Mucosa of stomach (tissue), 1 donor: ENCODE data around the gene TMEM247.

ENCODE experiments used
- H3K27me3 ChIP-seq: one replicate; pipeline ENCODE4 v1.7.0; 2013; ENCODE audit warnings: mild to moderate bottlenecking, low read length; ENCODE audit not compliant: control insufficient read depth, insufficient read depth
- H3K36me3 ChIP-seq: one replicate; pipeline ENCODE4 v1.7.0; 2013; ENCODE audit warnings: low read length; ENCODE audit not compliant: control insufficient read depth, insufficient read depth
- H3K4me1 ChIP-seq: one replicate; pipeline ENCODE4 v1.7.0; 2013; ENCODE audit warnings: mild to moderate bottlenecking, low read length; ENCODE audit not compliant: control insufficient read depth, insufficient read depth
- H3K4me3 ChIP-seq: one replicate; pipeline ENCODE4 v1.7.0; 2013; ENCODE audit warnings: low read length
- H3K9ac ChIP-seq: one replicate; pipeline ENCODE4 v1.7.0; 2013; ENCODE audit warnings: mild to moderate bottlenecking, low read length, moderate library complexity
- H3K9me3 ChIP-seq: one replicate; pipeline ENCODE4 v1.7.0; 2013; ENCODE audit warnings: mild to moderate bottlenecking, low read length, moderate library complexity; ENCODE audit not compliant: control insufficient read depth
- donor health status: Pancreatic carcinoma.

TMEM247 gene

DNA sequence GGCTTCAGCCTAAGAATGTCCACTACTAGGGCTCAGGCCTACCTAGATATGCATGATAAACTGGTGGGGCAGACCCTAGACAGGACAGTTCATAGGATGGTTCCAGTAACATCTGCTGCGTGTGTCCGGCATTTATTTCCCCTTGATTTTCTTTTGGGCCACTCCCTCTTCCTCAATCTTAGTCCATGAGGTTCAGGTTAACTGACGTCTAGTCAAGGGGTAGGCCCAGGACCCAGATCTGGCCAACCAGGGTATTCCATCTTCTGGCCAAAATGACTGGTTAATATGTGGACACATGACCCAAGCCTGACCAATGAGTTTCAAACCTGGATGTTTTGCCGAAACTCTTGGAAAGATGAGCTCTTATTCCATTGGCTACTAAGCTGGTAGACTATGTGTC, 15.2 kb downstream of the TMEM247 start:
- H3K27me3 ChIP-seq = peaks cover 9% of the 10 kb centered on the region
- H3K36me3 ChIP-seq = no peaks in the 10 kb centered on the region
- no peak overlapping the region for H3K4me3 ChIP-seq
- no peak overlapping the region for H3K9ac ChIP-seq
- H3K4me1 ChIP-seq = no peaks in the 10 kb centered on the region
- no peaks in the 10 kb centered on the region for H3K9me3 ChIP-seq

DNA sequence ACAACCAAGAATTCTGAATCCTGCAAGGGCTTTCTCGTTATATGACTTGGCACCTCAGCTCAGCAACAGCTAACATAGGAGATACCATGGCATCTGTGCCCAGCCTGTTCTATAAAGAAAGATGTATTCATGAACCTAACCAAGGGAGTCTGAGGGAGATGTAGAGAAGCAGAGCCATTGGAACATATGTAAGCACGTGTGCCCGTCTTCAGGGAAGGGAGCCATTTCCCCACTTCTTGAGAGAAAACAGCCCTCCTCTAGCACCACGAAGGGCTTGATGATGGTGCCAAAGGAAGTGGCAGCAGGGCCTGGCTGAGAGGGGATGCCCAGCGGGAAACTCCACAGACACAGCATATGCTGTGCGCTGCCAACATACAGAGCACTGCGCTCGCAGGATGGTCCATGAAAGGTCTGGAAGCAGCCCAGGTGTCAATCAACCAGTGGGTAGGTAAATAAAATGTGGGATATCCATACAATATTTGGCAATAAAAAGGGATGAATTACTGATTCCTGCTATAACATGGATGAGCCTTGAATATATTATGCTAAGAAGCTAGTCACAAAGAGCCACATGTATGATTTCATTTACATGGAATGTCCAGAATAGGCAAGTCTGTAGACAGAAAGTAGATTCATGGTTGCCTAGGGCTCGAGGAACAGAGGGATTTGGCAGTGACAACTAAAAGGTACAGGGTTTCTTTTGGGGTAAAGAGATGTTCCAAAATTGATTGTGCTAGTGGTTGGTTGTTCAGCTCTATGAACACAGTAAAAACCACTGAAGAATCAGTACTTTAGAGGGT, 16.1 kb downstream of the TMEM247 start:
- Histone ChIP-seq H3K4me1 (no peaks in the 10 kb centered on the region), H3K4me3 (no peak overlapping the region), H3K9ac (no peak overlapping the region), H3K9me3 (no peaks in the 10 kb centered on the region), H3K36me3 (no peaks in the 10 kb centered on the region), H3K27me3 (peaks cover 9% of the 10 kb centered on the region)

DNA sequence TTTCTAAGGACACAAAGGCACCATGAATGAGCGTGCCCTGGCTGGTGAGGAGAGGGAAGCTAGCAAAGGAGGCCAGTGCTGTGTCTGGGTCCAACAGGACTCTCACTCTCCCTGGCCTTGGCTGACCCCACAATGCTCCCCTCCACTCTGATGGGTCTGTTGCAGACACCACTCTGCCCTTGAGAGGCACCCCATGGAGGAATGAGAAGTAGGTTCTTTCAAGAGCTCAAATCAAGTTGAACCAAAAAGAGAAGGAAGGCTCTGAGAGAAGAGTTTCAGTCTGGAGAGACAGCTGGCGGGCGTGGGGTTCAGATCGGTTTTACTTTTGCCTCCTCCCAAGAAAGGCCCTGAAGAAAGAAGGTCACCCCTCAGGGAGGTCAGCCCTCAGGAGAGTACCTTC, 18.4 kb downstream of the TMEM247 start:
- Histone ChIP-seq H3K9ac (no peak overlapping the region), H3K4me1 (no peaks in the 10 kb centered on the region), H3K9me3 (no peaks in the 10 kb centered on the region), H3K36me3 (no peaks in the 10 kb centered on the region), H3K4me3 (no peak overlapping the region), H3K27me3 (peaks cover 9% of the 10 kb centered on the region)

DNA sequence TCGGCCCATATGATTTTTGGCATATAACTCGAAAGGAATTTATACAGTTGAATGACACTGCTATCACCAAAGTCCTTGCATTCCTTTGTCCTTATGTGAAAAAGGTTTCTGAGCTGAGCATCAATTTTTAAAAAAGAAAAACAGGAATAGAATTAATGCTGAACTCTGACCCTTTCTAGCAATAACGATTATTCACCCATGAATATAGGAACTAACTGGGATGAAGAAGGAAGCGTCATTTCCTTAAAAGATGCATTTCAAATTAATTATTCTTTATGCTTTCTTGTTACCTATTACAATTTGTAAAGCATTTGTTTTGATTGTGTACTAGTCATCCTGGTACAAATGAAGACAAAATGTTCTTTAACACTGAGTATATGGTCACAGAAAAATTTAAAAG, 19.3 kb downstream of the TMEM247 start:
- no peaks in the 10 kb centered on the region for H3K9me3 ChIP-seq
- no peak overlapping the region for H3K9ac ChIP-seq
- H3K27me3 ChIP-seq = peaks cover 9% of the 10 kb centered on the region
- H3K4me1 ChIP-seq = no peaks in the 10 kb centered on the region
- H3K36me3 ChIP-seq = no peaks in the 10 kb centered on the region
- H3K4me3 ChIP-seq = no peak overlapping the region

DNA sequence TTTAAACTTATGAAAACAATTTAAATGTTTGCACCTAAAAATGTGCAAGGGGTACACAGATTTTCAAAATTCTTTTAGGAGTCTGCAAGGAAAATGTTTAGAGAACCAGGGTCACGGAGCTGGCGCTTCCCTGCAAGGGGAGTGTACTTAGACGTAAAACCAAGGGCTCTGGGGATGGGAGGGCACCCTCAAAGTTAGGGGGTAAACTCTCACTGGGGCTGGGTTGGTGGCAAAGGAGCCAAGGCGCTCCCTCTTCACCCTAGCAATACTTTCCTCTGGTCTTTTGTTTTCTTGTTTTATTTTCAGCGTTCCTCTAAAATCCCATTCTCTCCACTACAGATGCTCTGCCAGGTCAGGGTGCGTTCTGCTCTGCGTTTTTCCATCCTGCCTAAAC, 20.0 kb downstream of the TMEM247 start:
- Histone ChIP-seq H3K4me1 (no peaks in the 10 kb centered on the region), H3K4me3 (no peak overlapping the region), H3K27me3 (peaks cover 9% of the 10 kb centered on the region), H3K36me3 (no peaks in the 10 kb centered on the region), H3K9me3 (no peaks in the 10 kb centered on the region), H3K9ac (no peak overlapping the region)

DNA sequence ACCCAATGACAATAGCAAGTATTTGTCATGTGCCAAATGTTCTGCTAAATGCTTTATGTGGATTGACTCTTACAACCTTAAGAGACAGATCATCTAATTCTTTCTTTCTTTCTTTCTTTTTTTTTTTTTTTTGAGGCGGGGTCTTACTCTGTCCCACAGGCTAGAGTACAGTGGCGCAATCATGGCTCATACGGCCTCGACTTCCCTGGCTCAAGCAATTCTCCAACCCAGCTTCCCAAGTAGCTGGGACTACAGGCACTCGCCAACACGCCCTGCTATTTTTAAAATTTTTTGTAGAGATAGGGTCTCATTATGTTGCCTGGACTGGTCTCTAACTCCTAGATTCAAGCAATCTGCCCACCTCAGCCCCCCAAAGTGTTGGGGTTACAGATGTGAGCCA, 21.4 kb downstream of the TMEM247 start:
- Histone ChIP-seq H3K9ac (no peak overlapping the region), H3K4me3 (no peak overlapping the region), H3K36me3 (no peaks in the 10 kb centered on the region), H3K4me1 (no peaks in the 10 kb centered on the region), H3K27me3 (peaks cover 9% of the 10 kb centered on the region), H3K9me3 (no peaks in the 10 kb centered on the region)

DNA sequence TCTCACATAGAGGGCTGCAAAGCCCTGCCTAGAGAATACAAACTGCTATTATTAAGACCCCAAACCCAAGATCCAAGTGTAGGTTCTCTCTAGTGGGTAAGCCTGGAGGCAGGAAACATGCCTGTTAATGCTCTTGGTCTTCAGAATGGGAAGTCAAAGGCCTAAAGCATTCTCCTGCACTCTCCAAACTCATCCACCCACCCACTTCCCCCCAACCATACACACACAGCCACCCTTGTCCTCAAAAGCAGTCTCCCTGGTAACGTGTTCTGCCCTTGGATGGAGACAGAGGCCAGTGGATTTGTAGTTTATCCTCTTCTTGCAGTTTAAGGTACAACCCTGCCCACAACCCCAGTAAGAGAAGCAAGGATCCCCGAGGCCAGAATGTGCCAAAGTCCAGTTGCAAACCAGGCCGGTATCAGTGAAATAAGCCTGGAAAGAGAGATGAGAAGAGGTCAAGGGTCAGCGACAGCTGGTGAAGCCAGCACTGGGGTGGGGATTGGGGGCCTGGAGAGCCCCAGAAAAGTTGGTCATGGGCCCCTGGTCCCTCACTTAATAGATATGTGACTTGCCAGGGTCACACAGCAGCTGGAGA, 23.0 kb downstream of the TMEM247 start:
- H3K9me3 ChIP-seq = no peaks in the 10 kb centered on the region
- peaks cover 12% of the 10 kb centered on the region for H3K27me3 ChIP-seq
- H3K9ac ChIP-seq = no peak overlapping the region
- no peak overlapping the region for H3K4me3 ChIP-seq
- no peaks in the 10 kb centered on the region for H3K4me1 ChIP-seq
- no peaks in the 10 kb centered on the region for H3K36me3 ChIP-seq

DNA sequence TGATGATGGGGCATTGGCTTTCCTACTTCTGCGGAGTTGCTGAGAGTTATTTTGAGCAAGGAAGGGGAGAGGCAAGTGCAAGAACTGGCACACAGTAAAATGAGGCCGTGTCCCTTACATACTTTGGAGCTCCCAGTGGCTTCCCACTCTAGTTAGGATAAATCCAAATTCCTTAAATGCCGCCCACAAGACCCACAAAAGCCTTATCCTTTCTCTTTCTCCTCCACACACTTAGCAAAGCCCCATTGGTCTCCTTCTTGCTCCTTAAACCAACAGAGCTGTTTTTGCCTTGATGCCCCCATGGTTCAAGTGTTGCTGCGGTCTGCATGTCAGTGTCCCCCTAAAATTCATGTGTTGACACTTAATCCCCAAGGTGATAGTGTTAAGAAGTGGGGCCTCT, 24.3 kb downstream of the TMEM247 start:
- Histone ChIP-seq H3K4me1 (no peaks in the 10 kb centered on the region), H3K4me3 (no peak overlapping the region), H3K27me3 (peaks cover 6% of the 10 kb centered on the region), H3K36me3 (no peaks in the 10 kb centered on the region), H3K9me3 (no peaks in the 10 kb centered on the region), H3K9ac (no peak overlapping the region)

DNA sequence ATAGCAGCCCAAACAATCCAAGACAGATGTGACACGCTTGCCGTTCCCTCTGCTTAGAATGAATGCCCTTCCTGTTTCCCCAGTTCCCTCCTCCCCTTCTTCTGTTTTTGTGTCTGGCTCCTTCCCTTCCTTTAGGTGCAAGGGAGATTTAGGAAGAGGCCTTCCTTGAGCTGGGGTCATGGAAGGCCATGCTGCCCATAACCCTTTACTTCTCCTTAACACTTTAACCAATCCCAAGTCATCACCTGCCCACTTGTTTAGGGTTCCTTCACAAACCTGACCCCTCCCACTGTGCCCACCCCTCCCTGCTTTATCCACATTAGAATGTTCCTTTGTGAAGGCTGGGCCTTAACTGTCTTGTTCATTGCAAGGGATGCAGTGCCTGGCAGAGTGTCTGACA, 24.9 kb downstream of the TMEM247 start:
- Histone ChIP-seq H3K27me3 (peaks cover 6% of the 10 kb centered on the region), H3K4me3 (no peak overlapping the region), H3K9ac (no peak overlapping the region), H3K4me1 (no peaks in the 10 kb centered on the region), H3K36me3 (no peaks in the 10 kb centered on the region), H3K9me3 (no peaks in the 10 kb centered on the region)

DNA sequence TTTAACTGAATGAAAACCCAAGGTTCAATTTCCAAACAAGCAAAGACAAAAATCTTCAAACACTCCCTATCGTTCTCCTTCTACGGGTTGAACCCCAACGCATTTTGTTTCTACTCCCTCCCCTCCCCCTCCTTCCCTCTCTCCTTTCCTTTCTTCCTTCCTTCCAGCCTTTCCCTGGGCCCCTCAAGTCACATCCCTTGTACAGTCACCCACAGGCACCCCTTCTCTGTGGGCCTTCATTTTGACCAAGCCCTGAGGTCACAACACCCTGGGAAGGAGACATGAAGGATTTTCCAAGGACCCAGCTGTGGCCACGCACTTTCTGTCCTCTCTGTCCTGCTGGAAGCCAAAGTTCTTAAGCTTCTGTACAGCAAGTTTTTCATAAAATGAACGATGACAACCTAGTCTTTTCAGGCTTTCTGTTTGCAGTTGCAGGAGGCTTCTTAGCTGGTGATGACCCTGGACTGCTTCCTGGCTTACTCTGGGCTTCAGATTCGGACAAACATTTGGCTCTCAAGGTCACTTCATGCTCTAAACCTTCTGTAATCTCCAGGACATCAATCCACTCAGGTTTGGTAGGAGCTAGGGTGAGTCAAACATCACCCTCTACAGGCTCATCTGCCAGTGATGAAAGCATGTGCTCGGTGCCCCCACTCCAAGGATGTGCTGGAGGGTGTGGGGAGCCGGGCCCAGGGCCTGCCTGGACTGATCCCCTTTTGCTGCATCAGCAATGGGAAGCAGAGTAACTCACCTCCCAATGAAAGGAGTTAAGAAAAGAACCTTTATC, 25.5 kb downstream of the TMEM247 start:
- H3K27me3 ChIP-seq = peaks cover 6% of the 10 kb centered on the region
- no peaks in the 10 kb centered on the region for H3K9me3 ChIP-seq
- no peaks in the 10 kb centered on the region for H3K4me1 ChIP-seq
- no peak overlapping the region for H3K9ac ChIP-seq
- H3K36me3 ChIP-seq = no peaks in the 10 kb centered on the region
- H3K4me3 ChIP-seq = no peak overlapping the region

DNA sequence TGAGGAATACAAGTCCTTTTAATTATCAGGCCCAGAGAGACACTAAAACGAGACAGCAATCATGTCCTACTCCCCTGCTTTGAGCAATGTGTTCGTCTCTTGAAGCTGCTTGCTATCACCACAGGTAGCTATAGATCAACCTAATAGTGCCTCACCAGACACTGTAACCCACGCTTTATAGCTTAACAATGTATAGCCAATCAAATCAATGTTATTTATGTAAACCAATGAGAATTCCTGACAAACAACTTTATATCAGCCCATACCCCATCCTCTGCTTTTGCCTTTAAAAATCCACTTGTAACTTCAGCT, 26.1 kb downstream of the TMEM247 start:
- Histone ChIP-seq H3K9me3 (no peaks in the 10 kb centered on the region), H3K36me3 (no peaks in the 10 kb centered on the region), H3K9ac (no peak overlapping the region), H3K4me3 (no peak overlapping the region), H3K4me1 (no peaks in the 10 kb centered on the region), H3K27me3 (peaks cover 6% of the 10 kb centered on the region)

DNA sequence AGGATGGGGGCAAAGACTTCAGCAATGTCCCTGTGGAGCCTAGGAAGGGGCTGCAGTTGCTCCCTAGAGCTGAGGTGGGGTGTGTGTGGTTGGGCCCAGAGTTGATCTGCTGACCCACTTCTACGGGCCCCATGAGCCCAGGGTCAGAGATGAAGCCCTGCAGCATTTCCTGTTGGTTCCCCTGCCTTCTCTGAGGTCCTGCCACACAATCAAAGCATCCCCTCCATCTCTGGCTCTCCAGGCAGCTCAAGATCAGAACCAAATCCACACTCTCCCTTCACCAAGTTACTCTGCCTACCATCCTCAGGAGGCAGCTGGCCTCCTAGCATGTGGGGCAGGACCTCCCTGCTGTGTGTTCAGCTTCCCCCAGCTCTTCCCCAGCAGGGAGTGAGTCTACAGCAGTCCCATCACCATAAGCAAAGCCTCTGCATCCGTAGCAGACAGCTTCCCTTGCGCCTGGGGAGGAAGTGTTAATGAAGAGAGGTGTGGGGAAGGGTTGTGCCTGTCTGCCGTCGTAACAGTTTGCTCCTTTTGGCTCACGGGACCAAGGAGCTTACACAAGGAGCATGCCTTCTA, 26.9 kb downstream of the TMEM247 start:
- Histone ChIP-seq H3K4me3 (no peak overlapping the region), H3K4me1 (no peaks in the 10 kb centered on the region), H3K27me3 (peaks cover 6% of the 10 kb centered on the region), H3K9me3 (no peaks in the 10 kb centered on the region), H3K9ac (no peak overlapping the region), H3K36me3 (no peaks in the 10 kb centered on the region)
